NB4 (cell line): ENCODE results near the gene ACOX3.

Source experiments
- DNase-seq: peaks from one replicate; pipeline ENCODE4 v3.0.0; 2010; ENCODE audit warnings: low read depth
- H3K4me3 ChIP-seq: one replicate; pipeline ENCODE4 v1.5.1; 2011; ENCODE audit warnings: mild to moderate bottlenecking, low read depth, low read length, moderate library complexity
- MYC ChIP-seq: IDR thresholded peaks from 2 replicates; pipeline ENCODE4 v1.6.1; 2011; ENCODE audit warnings: low read depth, low read length
- POLR2A ChIP-seq: IDR thresholded peaks from 2 replicates; pipeline ENCODE4 v1.6.1; 2011; ENCODE audit warnings: mild to moderate bottlenecking; ENCODE audit not compliant: insufficient read length; ENCODE audit errors: extremely low read depth
- TF ChIP-seq, protein P1 (sequence below): IDR thresholded peaks from one replicate; pipeline ENCODE4 v1.5.1; 2012; ENCODE audit warnings: low read depth, low read length
- TF ChIP-seq, protein P2 (sequence below): IDR thresholded peaks from 2 replicates; pipeline ENCODE4 v1.6.1; 2011; ENCODE audit warnings: low read depth, low read length

ACOX3 gene

GRCh38 chr4:8317474-8317873 is 123.0 kb downstream of the ACOX3 start:
- no peak overlapping the region for H3K4me3 ChIP-seq
- no peak for TF ChIP-seq MYC
- TF ChIP-seq, protein P1, sequence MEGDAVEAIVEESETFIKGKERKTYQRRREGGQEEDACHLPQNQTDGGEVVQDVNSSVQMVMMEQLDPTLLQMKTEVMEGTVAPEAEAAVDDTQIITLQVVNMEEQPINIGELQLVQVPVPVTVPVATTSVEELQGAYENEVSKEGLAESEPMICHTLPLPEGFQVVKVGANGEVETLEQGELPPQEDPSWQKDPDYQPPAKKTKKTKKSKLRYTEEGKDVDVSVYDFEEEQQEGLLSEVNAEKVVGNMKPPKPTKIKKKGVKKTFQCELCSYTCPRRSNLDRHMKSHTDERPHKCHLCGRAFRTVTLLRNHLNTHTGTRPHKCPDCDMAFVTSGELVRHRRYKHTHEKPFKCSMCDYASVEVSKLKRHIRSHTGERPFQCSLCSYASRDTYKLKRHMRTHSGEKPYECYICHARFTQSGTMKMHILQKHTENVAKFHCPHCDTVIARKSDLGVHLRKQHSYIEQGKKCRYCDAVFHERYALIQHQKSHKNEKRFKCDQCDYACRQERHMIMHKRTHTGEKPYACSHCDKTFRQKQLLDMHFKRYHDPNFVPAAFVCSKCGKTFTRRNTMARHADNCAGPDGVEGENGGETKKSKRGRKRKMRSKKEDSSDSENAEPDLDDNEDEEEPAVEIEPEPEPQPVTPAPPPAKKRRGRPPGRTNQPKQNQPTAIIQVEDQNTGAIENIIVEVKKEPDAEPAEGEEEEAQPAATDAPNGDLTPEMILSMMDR: no peak
- DNase-seq: no peak

- TF ChIP-seq, protein P1: no peak
- TF ChIP-seq, protein P2, sequence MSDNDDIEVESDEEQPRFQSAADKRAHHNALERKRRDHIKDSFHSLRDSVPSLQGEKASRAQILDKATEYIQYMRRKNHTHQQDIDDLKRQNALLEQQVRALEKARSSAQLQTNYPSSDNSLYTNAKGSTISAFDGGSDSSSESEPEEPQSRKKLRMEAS: no peak
- no peak for TF ChIP-seq POLR2A
- no peak for TF ChIP-seq MYC
- no peak for DNase-seq
- H3K4me3 ChIP-seq: no peak overlapping the region
These were observed 123.6 kb downstream of the ACOX3 start for GRCh38 chr4:8316911-8317351.
